GM19455 (cell line): ENCODE measurements around the gene TMEM201.
"Not testable (repeated sequence)": the region's sequence is repeated elsewhere in the genome, so short reads cannot be mapped to it uniquely, and the experiment has no call there.

Experiments used
- ATAC-seq: cut with Tn5 transposase; IDR thresholded peaks from one replicate; pipeline ENCODE4 v1.9.1; 2021; ENCODE audit not compliant: unreplicated experiment

The TMEM201 gene

GRCh38 chr1:9588551-9589143, at the start of gene TMEM201:
TSS of gene TMEM201 (plus strand) at chr1:9588911. CDS start at chr1:9588931, 20 bp downstream.
- ATAC-seq = peak; percentile 70

- peak; percentile 90 for ATAC-seq
These were observed 49.4 kb upstream of the TMEM201 start, which contains the start of gene SLC25A33 for GRCh38 chr1:9539165-9539828. TSS of gene SLC25A33 (plus strand) at chr1:9539465. CDS start at chr1:9539692, 227 bp downstream.

- ATAC-seq = peak; percentile 54
These were observed 48.7 kb upstream of the TMEM201 start for GRCh38 chr1:9539829-9540550.

GRCh38 chr1:9542430-9542829, 46.3 kb upstream of the TMEM201 start:
- no peak for ATAC-seq

- no peak for ATAC-seq
These were observed 43.8 kb upstream of the TMEM201 start for GRCh38 chr1:9544926-9545325.

GRCh38 chr1:9549955-9550546, 38.7 kb upstream of the TMEM201 start:
- no peak for ATAC-seq

GRCh38 chr1:9551984-9552383, 36.7 kb upstream of the TMEM201 start:
- no peak for ATAC-seq

- no peak for ATAC-seq
These were observed 35.0 kb upstream of the TMEM201 start for GRCh38 chr1:9553736-9554144.

- ATAC-seq = no peak
These were observed 32.8 kb upstream of the TMEM201 start for GRCh38 chr1:9555942-9556341.

GRCh38 chr1:9557624-9558023, 31.1 kb upstream of the TMEM201 start:
- no peak for ATAC-seq

GRCh38 chr1:9558271-9558945, 30.3 kb upstream of the TMEM201 start:
- no peak for ATAC-seq

GRCh38 chr1:9558946-9559545, 29.7 kb upstream of the TMEM201 start:
- ATAC-seq = no peak

- no peak for ATAC-seq
These were observed 29.0 kb upstream of the TMEM201 start for GRCh38 chr1:9559673-9560072.

GRCh38 chr1:9560090-9560489, 28.6 kb upstream of the TMEM201 start:
- not testable (repeated sequence) for ATAC-seq

- no peak for ATAC-seq
These were observed 27.3 kb upstream of the TMEM201 start for GRCh38 chr1:9561429-9561828.

GRCh38 chr1:9569267-9569666, 19.4 kb upstream of the TMEM201 start:
- ATAC-seq = no peak

GRCh38 chr1:9570886-9571529, 17.7 kb upstream of the TMEM201 start:
- not testable (repeated sequence) for ATAC-seq

GRCh38 chr1:9573723-9574122, 15.0 kb upstream of the TMEM201 start:
- no peak for ATAC-seq

- ATAC-seq = no peak
These were observed 13.2 kb upstream of the TMEM201 start for GRCh38 chr1:9575486-9575885.

GRCh38 chr1:9576903-9577302, 11.8 kb upstream of the TMEM201 start:
- ATAC-seq = no peak
